ENCODE data around the gene SLC43A2. TPM values are rescaled to one million over a fixed set of nuclear protein-coding genes. Genes with fewer than 3 reads are reported as not detected.

Gene SLC43A2
- total and polyA plus RNA-seq, 10 of the 15 experiments (the other 5 are each of a cell fraction or from before 2014, with no cell fraction given): 0.03 to 14.0 (median 5.3) TPM

DNA sequence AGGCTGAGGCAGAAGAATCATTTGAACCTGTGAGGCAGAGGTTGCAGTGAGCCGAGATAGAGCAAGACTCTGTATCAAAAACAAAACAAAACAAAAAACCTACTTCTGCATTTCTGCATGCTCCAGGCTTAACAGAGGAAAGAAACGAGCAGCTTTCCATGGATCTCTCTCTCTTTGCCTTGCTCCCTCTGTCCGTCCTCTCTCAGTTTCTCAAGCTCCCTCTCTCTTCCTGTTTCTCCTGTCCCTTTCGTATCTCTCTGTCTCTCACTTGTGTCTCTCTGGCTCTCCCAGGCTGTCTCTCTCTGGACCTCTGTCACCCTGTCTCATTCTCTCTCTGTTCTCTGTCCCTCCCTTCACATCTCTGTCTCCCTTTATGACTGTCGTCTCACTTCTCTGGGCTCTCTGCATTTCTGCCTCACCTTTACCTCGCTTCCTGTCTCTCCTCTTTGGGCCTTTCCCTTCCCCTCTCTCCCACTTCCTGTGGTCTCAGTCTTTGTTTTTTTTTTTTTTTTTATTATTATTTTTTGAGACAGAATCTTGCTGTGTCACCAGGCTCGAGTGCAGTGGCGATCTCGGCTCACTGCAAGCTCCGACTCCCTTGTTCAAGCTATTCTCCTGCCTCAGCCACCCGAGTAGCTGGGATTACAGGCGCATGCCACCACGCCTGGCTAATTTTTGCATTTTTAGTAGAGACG lies 62.0 kb downstream of the SLC43A2 start:
- Histone ChIP-seq H3K9ac (ENCODE audit: control insufficient read depth, insufficient read depth, low read length) (peak overlapping the region; percentile 74), H3K4me3 (peak overlapping the region; percentile 67), H2AFZ (ENCODE audit: control insufficient read depth, low read depth, low read length) (peak overlapping the region; percentile 93), H3K36me3 (ENCODE audit: control insufficient read depth in 2 of 2, insufficient read depth in 2 of 2, low read length in 1 of 2) (no peaks in the 10 kb centered on the region), H4K20me1 (ENCODE audit: control insufficient read depth, insufficient read depth) (no peaks in the 10 kb centered on the region; the same call in 1 of the 2 replicates), H3K9me3 (replicated peaks; ENCODE audit: control insufficient read depth, insufficient read depth, low read length) (no peaks in the 10 kb centered on the region), H3K27ac (ENCODE audit: control insufficient read depth, insufficient read depth) (peak overlapping the region; percentile 86), H3K27me3 (replicated peaks in 1 of 2; ENCODE audit: control insufficient read depth in 2 of 2, insufficient read depth in 2 of 2, low read length in 1 of 2) (no peaks in the 10 kb centered on the region), H3K79me2 (ENCODE audit: control insufficient read depth, insufficient read depth, low read length) (peaks cover 8% of the 10 kb centered on the region), H3K4me2 (ENCODE audit: control insufficient read depth, insufficient read depth) (peak overlapping the region; percentile 97), H3K4me1 (ENCODE audit: control insufficient read depth, insufficient read depth, low read length) (peaks cover 12% of the 10 kb centered on the region)
- BruUV-seq (replicated peaks): no TSS peak
- in situ Hi-C loops (cut with MboI) (no loop called here), intact Hi-C loops (cut with micrococcal nuclease; ENCODE audit: unreplicated experiment) (no loop called here)
- WGBS (ENCODE audit: insufficient coverage, insufficient replicate concordance, low lambda C conversion rate, missing lambda C conversion rate): 2% methylated on average over 11 of the region's 14 CpGs
- POLR2A ChIA-PET: interaction anchor here (0.6 to 1.5 kb wide), 9 partner anchors 7 to 600 kb away, joined by 3 to 8 read pairs (median 4); partner anchors contain the start of genes INPP5K and SLC43A2
- SMC1A ChIA-PET (ENCODE audit: uncharacterized antibody, unreplicated experiment): interaction anchor here (1.1 kb wide), 1 partner anchor 41 kb away, joined by 3 read pairs; no protein-coding TSS in a partner anchor
- DNase-seq (ENCODE audit: low read depth, low spot score) (peak; percentile 76), ATAC-seq (peak; percentile 79), FAIRE-seq (peak; percentile 23)
- CTCF ChIA-PET: interaction anchor here (1.2 to 3.8 kb wide), 4 partner anchors 11 to 299 kb away, joined by 3 to 22 read pairs (median 5); partner anchors contain the start of gene SLC43A2
- RAD21 ChIA-PET (ENCODE audit: unreplicated experiment): interaction anchor here (0.7 to 1.6 kb wide), 8 partner anchors 8 to 481 kb away, joined by 3 to 8 read pairs (median 4); partner anchors contain the start of gene SLC43A2
- peak; percentile 31 for TF ChIP-seq RELA (IDR thresholded peaks at IDR 0.05; ENCODE audit: borderline replicate concordance, partially characterized antibody)
- TF ChIP-seq SMAD1 (IDR thresholded peaks at IDR 0.05; ENCODE audit: low read depth, partially characterized antibody): peak; percentile 76
- TF ChIP-seq, protein P1, sequence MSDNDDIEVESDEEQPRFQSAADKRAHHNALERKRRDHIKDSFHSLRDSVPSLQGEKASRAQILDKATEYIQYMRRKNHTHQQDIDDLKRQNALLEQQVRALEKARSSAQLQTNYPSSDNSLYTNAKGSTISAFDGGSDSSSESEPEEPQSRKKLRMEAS (IDR thresholded peaks at IDR 0.05; ENCODE audit: low read depth, low read length): no peak
- peak; percentile 2; the same call in 1 of the 2 replicates for TF ChIP-seq PAX5 (IDR thresholded peaks at IDR 0.05; ENCODE audit: borderline replicate concordance, low read depth, low read length)
- TF ChIP-seq NFIC (IDR thresholded peaks at IDR 0.05; ENCODE audit: low read depth, low read length): peak; percentile 41
- TF ChIP-seq USF2 (IDR thresholded peaks at IDR 0.05; ENCODE audit: borderline replicate concordance, low read depth, low read length): no peak
- TF ChIP-seq, protein P2, sequence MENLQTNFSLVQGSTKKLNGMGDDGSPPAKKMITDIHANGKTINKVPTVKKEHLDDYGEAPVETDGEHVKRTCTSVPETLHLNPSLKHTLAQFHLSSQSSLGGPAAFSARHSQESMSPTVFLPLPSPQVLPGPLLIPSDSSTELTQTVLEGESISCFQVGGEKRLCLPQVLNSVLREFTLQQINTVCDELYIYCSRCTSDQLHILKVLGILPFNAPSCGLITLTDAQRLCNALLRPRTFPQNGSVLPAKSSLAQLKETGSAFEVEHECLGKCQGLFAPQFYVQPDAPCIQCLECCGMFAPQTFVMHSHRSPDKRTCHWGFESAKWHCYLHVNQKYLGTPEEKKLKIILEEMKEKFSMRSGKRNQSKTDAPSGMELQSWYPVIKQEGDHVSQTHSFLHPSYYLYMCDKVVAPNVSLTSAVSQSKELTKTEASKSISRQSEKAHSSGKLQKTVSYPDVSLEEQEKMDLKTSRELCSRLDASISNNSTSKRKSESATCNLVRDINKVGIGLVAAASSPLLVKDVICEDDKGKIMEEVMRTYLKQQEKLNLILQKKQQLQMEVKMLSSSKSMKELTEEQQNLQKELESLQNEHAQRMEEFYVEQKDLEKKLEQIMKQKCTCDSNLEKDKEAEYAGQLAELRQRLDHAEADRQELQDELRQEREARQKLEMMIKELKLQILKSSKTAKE (IDR thresholded peaks at IDR 0.05; ENCODE audit: low read depth, poor library complexity, severe bottlenecking): peak; percentile 24
- TF ChIP-seq SRF (IDR thresholded peaks at IDR 0.05; ENCODE audit: low read depth in 2 of 2, low read length in 2 of 2): peak in 1 of 2 experiments; percentile 58; a peak in 1 of 4 replicates
- TF ChIP-seq, protein P3, sequence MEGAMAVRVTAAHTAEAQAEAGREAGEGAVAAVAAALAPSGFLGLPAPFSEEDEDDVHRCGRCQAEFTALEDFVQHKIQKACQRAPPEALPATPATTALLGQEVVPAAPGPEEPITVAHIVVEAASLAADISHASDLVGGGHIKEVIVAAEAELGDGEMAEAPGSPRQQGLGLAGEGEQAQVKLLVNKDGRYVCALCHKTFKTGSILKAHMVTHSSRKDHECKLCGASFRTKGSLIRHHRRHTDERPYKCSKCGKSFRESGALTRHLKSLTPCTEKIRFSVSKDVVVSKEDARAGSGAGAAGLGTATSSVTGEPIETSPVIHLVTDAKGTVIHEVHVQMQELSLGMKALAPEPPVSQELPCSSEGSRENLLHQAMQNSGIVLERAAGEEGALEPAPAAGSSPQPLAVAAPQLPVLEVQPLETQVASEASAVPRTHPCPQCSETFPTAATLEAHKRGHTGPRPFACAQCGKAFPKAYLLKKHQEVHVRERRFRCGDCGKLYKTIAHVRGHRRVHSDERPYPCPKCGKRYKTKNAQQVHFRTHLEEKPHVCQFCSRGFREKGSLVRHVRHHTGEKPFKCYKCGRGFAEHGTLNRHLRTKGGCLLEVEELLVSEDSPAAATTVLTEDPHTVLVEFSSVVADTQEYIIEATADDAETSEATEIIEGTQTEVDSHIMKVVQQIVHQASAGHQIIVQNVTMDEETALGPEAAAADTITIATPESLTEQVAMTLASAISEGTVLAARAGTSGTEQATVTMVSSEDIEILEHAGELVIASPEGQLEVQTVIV (IDR thresholded peaks at IDR 0.05; ENCODE audit: borderline replicate concordance, partially characterized antibody): peak; percentile 33
- 0 out of 2 replicates have a peak, but pooled peaks have one; percentile 49 for TF ChIP-seq POLR2AphosphoS5 (IDR thresholded peaks at IDR 0.05; ENCODE audit: low read length)
- TF ChIP-seq, protein P4, sequence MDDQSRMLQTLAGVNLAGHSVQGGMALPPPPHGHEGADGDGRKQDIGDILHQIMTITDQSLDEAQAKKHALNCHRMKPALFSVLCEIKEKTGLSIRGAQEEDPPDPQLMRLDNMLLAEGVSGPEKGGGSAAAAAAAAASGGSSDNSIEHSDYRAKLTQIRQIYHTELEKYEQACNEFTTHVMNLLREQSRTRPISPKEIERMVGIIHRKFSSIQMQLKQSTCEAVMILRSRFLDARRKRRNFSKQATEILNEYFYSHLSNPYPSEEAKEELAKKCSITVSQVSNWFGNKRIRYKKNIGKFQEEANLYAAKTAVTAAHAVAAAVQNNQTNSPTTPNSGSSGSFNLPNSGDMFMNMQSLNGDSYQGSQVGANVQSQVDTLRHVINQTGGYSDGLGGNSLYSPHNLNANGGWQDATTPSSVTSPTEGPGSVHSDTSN (IDR thresholded peaks at IDR 0.05; ENCODE audit: insufficient replicate concordance, low read depth, low read length): no peak
- TF ChIP-seq LARP7 (IDR thresholded peaks at IDR 0.05): no peak
- TF ChIP-seq HDGF (IDR thresholded peaks at IDR 0.05): peak; percentile 97
- TF ChIP-seq KAT2A (conservative IDR thresholded peaks at IDR 0.05; ENCODE audit: control insufficient read depth, low read depth, low read length): no peak

Data from GM12878 (cell line).